ENCODE measurements around the gene CXCL9. TPM values are rescaled to one million over a fixed set of nuclear protein-coding genes. Genes with fewer than 3 reads are reported as not detected.

Gene CXCL9
- polyA plus RNA-seq, 3 donors, result 0.46 to 0.95 (median 0.55) TPM

GRCh38 chr4:76011018-76011670 lies 3.8 kb upstream of the CXCL9 start:
- peaks cover 17 to 20% of the 10 kb centered on the region in 2 donors for H3K4me1 ChIP-seq (ENCODE audit: control insufficient read depth in 1 of 2, insufficient read depth in 2 of 2, low read length in 2 of 2)
- H2AFZ ChIP-seq (ENCODE audit: insufficient read depth, low read depth, low read length, poor library complexity, severe bottlenecking), result peak overlapping the region; percentile 38
- WGBS (ENCODE audit: insufficient coverage), result 97% methylated on average over 31 of the region's 31 CpGs
- Mint-ChIP-seq H3K36me3 (no peaks in the 10 kb centered on the region), H3K27ac (peak overlapping the region in 5 of 7 donors; percentile 62 to 89 (median 77)), H3K9me3 (no peaks in the 10 kb centered on the region), H3K4me1 (peaks cover 34% of the 10 kb centered on the region), H3K27me3 (ENCODE audit: low read depth in 3 of 3) (peaks cover 0 to 4% (median 0%) of the 10 kb centered on the region in 3 donors), H3K4me3 (peak overlapping the region in 1 of 2 donors; percentile 77)
- intact Hi-C loops (cut with micrococcal nuclease), result no loop called here
- no peaks in the 10 kb centered on the region for H3K79me2 ChIP-seq (ENCODE audit: insufficient read depth, low read length)
- no peak overlapping the region for H3K4me2 ChIP-seq (replicated peaks; ENCODE audit: extremely low read depth, low read length, poor library complexity, severe bottlenecking)
- H3K9ac ChIP-seq (ENCODE audit: insufficient read depth, low read length, poor library complexity, severe bottlenecking), result no peak overlapping the region
- no peaks in the 10 kb centered on the region for H4K20me1 ChIP-seq (ENCODE audit: insufficient read depth, low read length)
- H3K36me3 ChIP-seq (replicated peaks in 1 of 2; ENCODE audit: control insufficient read depth in 1 of 2, insufficient read depth in 2 of 2, low read length in 2 of 2), result no peaks in the 10 kb centered on the region
- no peaks in the 10 kb centered on the region for H3K27me3 ChIP-seq (ENCODE audit: control insufficient read depth in 2 of 2, insufficient read depth in 2 of 2, low read length in 2 of 2)
- no peak for DNase-seq
- no peaks in the 10 kb centered on the region for H3K9me3 ChIP-seq (replicated peaks in 1 of 2; ENCODE audit: control insufficient read depth in 1 of 2, insufficient read depth in 1 of 2, low read length in 2 of 2)
- no peak overlapping the region for H3K27ac ChIP-seq (ENCODE audit: low read depth in 1 of 2, low read length in 2 of 2)
- no peak overlapping the region for H3K4me3 ChIP-seq (replicated peaks in 1 of 3; ENCODE audit: low read depth in 2 of 3, low read length in 3 of 3)
- TF ChIP-seq, protein P1, sequence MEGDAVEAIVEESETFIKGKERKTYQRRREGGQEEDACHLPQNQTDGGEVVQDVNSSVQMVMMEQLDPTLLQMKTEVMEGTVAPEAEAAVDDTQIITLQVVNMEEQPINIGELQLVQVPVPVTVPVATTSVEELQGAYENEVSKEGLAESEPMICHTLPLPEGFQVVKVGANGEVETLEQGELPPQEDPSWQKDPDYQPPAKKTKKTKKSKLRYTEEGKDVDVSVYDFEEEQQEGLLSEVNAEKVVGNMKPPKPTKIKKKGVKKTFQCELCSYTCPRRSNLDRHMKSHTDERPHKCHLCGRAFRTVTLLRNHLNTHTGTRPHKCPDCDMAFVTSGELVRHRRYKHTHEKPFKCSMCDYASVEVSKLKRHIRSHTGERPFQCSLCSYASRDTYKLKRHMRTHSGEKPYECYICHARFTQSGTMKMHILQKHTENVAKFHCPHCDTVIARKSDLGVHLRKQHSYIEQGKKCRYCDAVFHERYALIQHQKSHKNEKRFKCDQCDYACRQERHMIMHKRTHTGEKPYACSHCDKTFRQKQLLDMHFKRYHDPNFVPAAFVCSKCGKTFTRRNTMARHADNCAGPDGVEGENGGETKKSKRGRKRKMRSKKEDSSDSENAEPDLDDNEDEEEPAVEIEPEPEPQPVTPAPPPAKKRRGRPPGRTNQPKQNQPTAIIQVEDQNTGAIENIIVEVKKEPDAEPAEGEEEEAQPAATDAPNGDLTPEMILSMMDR (IDR thresholded peaks at IDR 0.05), result no peak

- Mint-ChIP-seq H3K27ac (no peak overlapping the region), H3K4me3 (no peak overlapping the region), H3K4me1 (peaks cover 29% of the 10 kb centered on the region), H3K27me3 (ENCODE audit: low read depth in 3 of 3) (peaks cover 0 to 4% (median 0%) of the 10 kb centered on the region in 3 donors), H3K36me3 (no peaks in the 10 kb centered on the region), H3K9me3 (no peaks in the 10 kb centered on the region)
- Histone ChIP-seq H3K36me3 (replicated peaks in 1 of 2; ENCODE audit: control insufficient read depth in 1 of 2, insufficient read depth in 2 of 2, low read length in 2 of 2) (no peaks in the 10 kb centered on the region), H3K4me2 (replicated peaks; ENCODE audit: extremely low read depth, low read length, poor library complexity, severe bottlenecking) (no peak overlapping the region), H3K79me2 (ENCODE audit: insufficient read depth, low read length) (no peaks in the 10 kb centered on the region), H3K4me3 (replicated peaks in 1 of 3; ENCODE audit: low read depth in 2 of 3, low read length in 3 of 3) (no peak overlapping the region), H2AFZ (ENCODE audit: insufficient read depth, low read depth, low read length, poor library complexity, severe bottlenecking) (no peak overlapping the region), H3K9ac (ENCODE audit: insufficient read depth, low read length, poor library complexity, severe bottlenecking) (no peak overlapping the region), H3K27ac (ENCODE audit: low read depth in 1 of 2, low read length in 2 of 2) (no peak overlapping the region), H3K4me1 (ENCODE audit: control insufficient read depth in 1 of 2, insufficient read depth in 2 of 2, low read length in 2 of 2) (peaks cover 14 to 18% of the 10 kb centered on the region in 2 donors), H3K9me3 (replicated peaks in 1 of 2; ENCODE audit: control insufficient read depth in 1 of 2, insufficient read depth in 1 of 2, low read length in 2 of 2) (no peaks in the 10 kb centered on the region), H4K20me1 (ENCODE audit: insufficient read depth, low read length) (no peaks in the 10 kb centered on the region), H3K27me3 (ENCODE audit: control insufficient read depth in 2 of 2, insufficient read depth in 2 of 2, low read length in 2 of 2) (no peaks in the 10 kb centered on the region)
- intact Hi-C loops (cut with micrococcal nuclease), result no loop called here
- 96% methylated on average over 13 of the region's 13 CpGs for WGBS (ENCODE audit: insufficient coverage)
- TF ChIP-seq, protein P1 (IDR thresholded peaks at IDR 0.05), result no peak
- no peak for DNase-seq
Observed at GRCh38 chr4:76010576-76010975, 3.3 kb upstream of the CXCL9 start.
